ENCODE data around the gene MECP2. TPM values are rescaled to one million over a fixed set of nuclear protein-coding genes. Genes with fewer than 3 reads are reported as not detected.
"Not testable (repeated sequence)": the region's sequence is repeated elsewhere in the genome, so short reads cannot be mapped to it uniquely, and the experiment has no call there.

Gene MECP2
- total and polyA plus RNA-seq, 8 donors, result 10.7 to 47.9 (median 18.4) TPM

- 76 to 90% (median 88%) methylated on average over 2 to 7 of the region's 7 CpGs for WGBS, 5 donors
- DNase-seq, result no peak
- no peak overlapping the region for H3K4me3 ChIP-seq
- intact Hi-C loops (cut with DNase I; ENCODE audit: low total_unique reads), result no loop called here
- peak overlapping the region in 4 of 5 donors; percentile 15 to 66 (median 60) for H3K27ac ChIP-seq
- TF ChIP-seq POLR2AphosphoS5 (IDR thresholded peaks at IDR 0.05) (no peak), EP300 (IDR thresholded peaks at IDR 0.05) (no peak), POLR2A (IDR thresholded peaks at IDR 0.05) (no peak)
- TF ChIP-seq, protein P1, sequence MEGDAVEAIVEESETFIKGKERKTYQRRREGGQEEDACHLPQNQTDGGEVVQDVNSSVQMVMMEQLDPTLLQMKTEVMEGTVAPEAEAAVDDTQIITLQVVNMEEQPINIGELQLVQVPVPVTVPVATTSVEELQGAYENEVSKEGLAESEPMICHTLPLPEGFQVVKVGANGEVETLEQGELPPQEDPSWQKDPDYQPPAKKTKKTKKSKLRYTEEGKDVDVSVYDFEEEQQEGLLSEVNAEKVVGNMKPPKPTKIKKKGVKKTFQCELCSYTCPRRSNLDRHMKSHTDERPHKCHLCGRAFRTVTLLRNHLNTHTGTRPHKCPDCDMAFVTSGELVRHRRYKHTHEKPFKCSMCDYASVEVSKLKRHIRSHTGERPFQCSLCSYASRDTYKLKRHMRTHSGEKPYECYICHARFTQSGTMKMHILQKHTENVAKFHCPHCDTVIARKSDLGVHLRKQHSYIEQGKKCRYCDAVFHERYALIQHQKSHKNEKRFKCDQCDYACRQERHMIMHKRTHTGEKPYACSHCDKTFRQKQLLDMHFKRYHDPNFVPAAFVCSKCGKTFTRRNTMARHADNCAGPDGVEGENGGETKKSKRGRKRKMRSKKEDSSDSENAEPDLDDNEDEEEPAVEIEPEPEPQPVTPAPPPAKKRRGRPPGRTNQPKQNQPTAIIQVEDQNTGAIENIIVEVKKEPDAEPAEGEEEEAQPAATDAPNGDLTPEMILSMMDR (IDR thresholded peaks at IDR 0.05), result no peak
- H3K27me3 ChIP-seq, result no peaks in the 10 kb centered on the region
- no peaks in the 10 kb centered on the region for H3K9me3 ChIP-seq
- H3K36me3 ChIP-seq, result no peaks in the 10 kb centered on the region
- peaks cover 0 to 21% (median 10%) of the 10 kb centered on the region in 4 donors for H3K4me1 ChIP-seq
Measured at GRCh38 chrX:153981231-153981630, 116.3 kb downstream of the MECP2 start.

- DNase-seq, result peak in 1 of 2 donors; percentile 6
- intact Hi-C loops (cut with DNase I; ENCODE audit: low total_unique reads); H3K4me3 ChIP-seq; H3K36me3 ChIP-seq; H3K9me3 ChIP-seq; H3K27me3 ChIP-seq: not testable (repeated sequence)
- 21 to 63% (median 43%) methylated on average over 3 to 9 of the region's 10 CpGs for WGBS, 5 donors
- H3K27ac ChIP-seq, result peak overlapping the region; percentile 41 to 66 (median 57)
- H3K4me1 ChIP-seq, result peaks cover 0 to 16% (median 9%) of the 10 kb centered on the region in 4 donors
Measured at GRCh38 chrX:153980394-153980793, 117.1 kb downstream of the MECP2 start.

DNA sequence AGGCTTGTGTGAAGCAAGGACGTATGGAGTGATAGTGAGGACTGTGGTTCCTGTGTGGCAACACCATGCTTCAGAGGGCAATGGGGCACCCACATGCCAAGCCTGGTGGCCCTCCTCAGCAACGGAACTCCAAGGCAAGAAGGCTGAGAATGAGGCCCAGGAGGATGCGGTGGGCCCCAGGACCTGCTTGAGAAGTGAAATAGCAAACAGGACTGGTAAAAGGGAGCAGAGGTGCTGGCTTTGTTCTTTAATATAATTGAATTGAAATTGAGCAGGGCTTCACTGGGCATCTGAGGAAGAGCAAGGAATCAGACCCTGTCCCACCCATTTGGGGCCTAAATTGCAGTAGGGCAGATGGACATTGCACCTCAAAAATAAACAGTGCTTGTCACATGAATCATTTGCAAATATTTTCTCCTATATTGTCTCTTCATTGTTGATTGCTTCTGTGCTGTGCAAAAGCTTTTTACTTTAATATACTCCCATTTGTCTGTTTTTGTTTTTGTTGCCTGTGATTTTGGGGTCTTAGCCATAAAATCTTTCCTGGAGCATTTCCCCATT lies 122.7 kb downstream of the MECP2 start:
- H3K36me3 ChIP-seq, result no peaks in the 10 kb centered on the region
- peak overlapping the region; percentile 1 to 99 (median 99) for H3K27ac ChIP-seq
- intact Hi-C loops (cut with DNase I; ENCODE audit: low total_unique reads), result no loop called here
- H3K9me3 ChIP-seq, result no peaks in the 10 kb centered on the region
- TF ChIP-seq, protein P1 (IDR thresholded peaks at IDR 0.05), result no peak
- TF ChIP-seq POLR2A (IDR thresholded peaks at IDR 0.05) (no peak), EP300 (IDR thresholded peaks at IDR 0.05) (no peak), POLR2AphosphoS5 (IDR thresholded peaks at IDR 0.05) (no peak)
- H3K27me3 ChIP-seq, result no peaks in the 10 kb centered on the region
- 66 to 77% (median 72%) methylated on average over 3 of the region's 3 CpGs for WGBS, 5 donors
- peak overlapping the region in 1 of 4 donors; percentile 90 for H3K4me3 ChIP-seq
- peak in 1 of 2 donors; percentile 12 for DNase-seq
- H3K4me1 ChIP-seq, result peaks cover 11 to 27% (median 20%) of the 10 kb centered on the region in 4 donors

- H3K4me1 ChIP-seq, result peaks cover 14 to 33% (median 26%) of the 10 kb centered on the region in 4 donors
- no peaks in the 10 kb centered on the region for H3K9me3 ChIP-seq
- peak overlapping the region; percentile 52 to 99 (median 99) for H3K27ac ChIP-seq
- DNase-seq, result peak in 1 of 2 donors; percentile 33
- H3K27me3 ChIP-seq, result no peaks in the 10 kb centered on the region
- no peak for TF ChIP-seq POLR2A (IDR thresholded peaks at IDR 0.05)
- no peak for TF ChIP-seq POLR2AphosphoS5 (IDR thresholded peaks at IDR 0.05)
- TF ChIP-seq, protein P1 (IDR thresholded peaks at IDR 0.05), result no peak
- no peak for TF ChIP-seq EP300 (IDR thresholded peaks at IDR 0.05)
- no peaks in the 10 kb centered on the region for H3K36me3 ChIP-seq
- intact Hi-C loops (cut with DNase I; ENCODE audit: low total_unique reads), result no loop called here
- H3K4me3 ChIP-seq, result peak overlapping the region in 3 of 4 donors; percentile 77 to 90 (median 88)
- 55 to 65% (median 60%) methylated on average over 9 to 14 of the region's 14 CpGs for whole genome bisulfite sequencing, 5 donors
Measured at GRCh38 chrX:153974003-153974725, 123.4 kb downstream of the MECP2 start.
